Kidney epithelial cell (primary cell): ENCODE measurements around the gene SV2C. TPM values are rescaled to one million over a fixed set of nuclear protein-coding genes. Genes with fewer than 3 reads are reported as not detected.

Experiments used
- DNase-seq: peaks from one replicate; pipeline ENCODE4 v3.0.0-alpha.2; 2010; ENCODE audit warnings: low read depth
- H3K27me3 ChIP-seq: 2 replicates; pipeline ENCODE4 v1.6.0; 2011; ENCODE audit warnings: low read length; ENCODE audit not compliant: control insufficient read depth, insufficient read depth
- H3K36me3 ChIP-seq: 2 replicates; pipeline ENCODE4 v1.5.1; 2011; ENCODE audit warnings: low read length; ENCODE audit not compliant: control insufficient read depth, insufficient read depth
- H3K4me3 ChIP-seq: 2 replicates; pipeline ENCODE4 v1.5.1; 2011; ENCODE audit warnings: low read depth, mild to moderate bottlenecking, control low read depth, low read length
- CTCF ChIP-seq: IDR thresholded peaks from 2 replicates; pipeline ENCODE4 v1.5.1; 2011; ENCODE audit warnings: mild to moderate bottlenecking, moderate library complexity, low read length, control low read depth, inconsistent platforms; ENCODE audit not compliant: insufficient read depth, poor library complexity, severe bottlenecking
- total RNA-seq: library from RNA; depleted of rRNA; stranded (reverse); fragments of >200 nt; gene quantifications from 2 replicates; pipeline ENCODE4 v1.2.3, GENCODE V29; 2015

The SV2C gene
- total RNA-seq, 1 donor from 2014 or later, result 0.04 TPM

GRCh38 chr5:76163111-76163628 lies 80.0 kb downstream of the SV2C start:
- Histone ChIP-seq H3K36me3 (no peaks in the 10 kb centered on the region), H3K4me3 (no peak overlapping the region), H3K27me3 (no peaks in the 10 kb centered on the region)
- TF ChIP-seq CTCF, result no peak
- no peak for DNase-seq

- no peaks in the 10 kb centered on the region for H3K36me3 ChIP-seq
- no peak for TF ChIP-seq CTCF
- no peak for DNase-seq
- no peak overlapping the region for H3K4me3 ChIP-seq
- H3K27me3 ChIP-seq, result no peaks in the 10 kb centered on the region
Measured at GRCh38 chr5:76165029-76165428, 81.8 kb downstream of the SV2C start.

- Histone ChIP-seq H3K27me3 (no peaks in the 10 kb centered on the region), H3K36me3 (no peaks in the 10 kb centered on the region), H3K4me3 (no peak overlapping the region)
- no peak for TF ChIP-seq CTCF
- no peak for DNase-seq
Measured at GRCh38 chr5:76165711-76166374, 82.7 kb downstream of the SV2C start.

GRCh38 chr5:76166886-76167576 lies 83.8 kb downstream of the SV2C start:
- H3K36me3 ChIP-seq, result no peaks in the 10 kb centered on the region
- no peak for TF ChIP-seq CTCF
- no peak for DNase-seq
- H3K27me3 ChIP-seq, result no peaks in the 10 kb centered on the region
- H3K4me3 ChIP-seq, result no peak overlapping the region

- TF ChIP-seq CTCF, result no peak
- Histone ChIP-seq H3K36me3 (no peaks in the 10 kb centered on the region), H3K27me3 (no peaks in the 10 kb centered on the region), H3K4me3 (no peak overlapping the region)
- no peak for DNase-seq
Measured at GRCh38 chr5:76169146-76169905, 86.1 kb downstream of the SV2C start.
